ENCODE data around the gene SCYGR7.

SCYGR7 gene

DNA sequence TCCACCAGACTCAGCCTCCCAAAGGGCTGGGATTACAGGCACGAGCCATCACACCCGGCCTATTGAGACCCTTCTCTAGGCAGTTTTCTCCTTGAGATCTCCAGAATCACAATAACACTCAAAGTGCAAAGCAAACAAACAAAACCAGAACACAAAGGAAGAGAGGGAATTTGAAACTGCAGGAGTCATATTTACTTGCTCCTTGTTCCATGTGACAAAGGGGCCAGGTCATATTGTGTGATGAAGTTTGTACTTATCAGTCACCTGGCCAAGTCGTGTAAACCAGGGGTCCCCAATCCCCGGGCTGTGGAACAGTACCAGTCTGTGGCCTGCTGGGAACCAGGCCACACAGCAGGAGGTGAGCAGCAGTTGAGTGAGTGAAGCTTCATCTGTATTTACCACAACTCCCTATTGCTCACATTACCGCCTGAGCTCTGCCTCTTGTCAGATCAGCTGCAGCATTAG, 44.1 kb downstream of the SCYGR7 start:
- Mint-ChIP-seq H3K27me3 (no peaks in the 10 kb centered on the region), H3K27ac (no peak overlapping the region), H3K9me3 (no peaks in the 10 kb centered on the region), H3K36me3 (ENCODE audit: low read depth) (no peaks in the 10 kb centered on the region), H3K4me1 (ENCODE audit: low read depth) (peaks cover 5% of the 10 kb centered on the region), H3K4me3 (no peak overlapping the region)
- intact Hi-C loops (cut with micrococcal nuclease): no loop called here

DNA sequence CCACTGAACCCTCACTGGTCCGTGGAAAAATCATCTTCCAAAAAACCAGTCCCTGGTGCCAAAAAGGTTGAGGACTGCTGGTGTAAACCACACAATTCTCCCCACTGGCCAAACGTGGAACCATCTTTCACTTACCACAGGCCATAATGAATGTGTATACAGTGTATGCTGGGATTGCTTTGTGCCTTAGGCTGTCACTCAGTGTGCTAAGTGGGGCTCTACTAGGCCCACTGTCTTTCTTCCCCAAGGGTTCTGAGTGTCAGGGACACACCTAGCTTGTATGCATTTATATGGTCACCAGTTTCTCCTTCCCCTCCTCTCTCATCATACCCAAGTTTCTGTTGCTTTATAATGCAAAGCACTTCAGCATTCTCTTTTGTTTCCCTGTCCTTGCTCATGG, 44.8 kb downstream of the SCYGR7 start:
- intact Hi-C loops (cut with micrococcal nuclease): no loop called here
- H3K27me3 Mint-ChIP-seq: no peaks in the 10 kb centered on the region

DNA sequence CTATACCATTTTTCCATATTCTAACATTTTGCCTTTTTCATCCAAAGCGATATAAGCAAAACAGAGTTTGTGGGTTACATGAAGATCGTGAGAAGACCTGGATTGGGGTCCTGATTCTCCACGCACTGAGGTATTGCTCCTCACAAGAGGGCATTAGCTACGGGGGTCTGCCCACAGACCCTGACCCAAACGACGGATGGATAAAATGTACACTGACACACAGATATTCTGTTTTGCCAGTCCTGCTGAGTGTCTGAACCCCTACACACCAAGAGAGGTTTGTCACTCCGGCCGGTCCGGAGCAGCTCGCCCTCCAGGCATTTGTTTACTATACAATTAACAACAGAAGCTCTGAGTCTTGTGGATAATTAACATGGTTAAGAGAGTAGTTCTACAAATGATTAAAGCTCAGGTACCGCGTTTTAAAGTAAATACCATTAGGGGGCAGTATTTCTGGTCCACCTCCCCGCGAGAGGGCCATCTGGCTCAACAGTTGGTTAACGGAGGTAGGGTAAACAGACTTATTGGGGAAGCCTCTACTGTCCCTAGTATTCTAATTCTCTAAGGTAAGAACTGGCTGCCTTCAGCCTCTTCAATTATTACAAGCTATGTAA, 46.0 kb downstream of the SCYGR7 start:
- Mint-ChIP-seq H3K9me3 (no peaks in the 10 kb centered on the region), H3K4me1 (ENCODE audit: low read depth) (peaks cover 5% of the 10 kb centered on the region), H3K4me3 (no peak overlapping the region), H3K27ac (no peak overlapping the region), H3K27me3 (peaks cover 1% of the 10 kb centered on the region), H3K36me3 (ENCODE audit: low read depth) (no peaks in the 10 kb centered on the region)
- intact Hi-C loops (cut with micrococcal nuclease): loop anchor here (1.0 kb wide), 1 partner anchor 88 kb away; no protein-coding TSS in a partner anchor

More for the DNA sequence above, 44.8 kb downstream of the SCYGR7 start:
- no peak overlapping the region for H3K27ac Mint-ChIP-seq
- peaks cover 5% of the 10 kb centered on the region for H3K4me1 Mint-ChIP-seq (ENCODE audit: low read depth)
- no peak overlapping the region for H3K4me3 Mint-ChIP-seq
- no peaks in the 10 kb centered on the region for H3K9me3 Mint-ChIP-seq
- no peaks in the 10 kb centered on the region for H3K36me3 Mint-ChIP-seq (ENCODE audit: low read depth)

- Mint-ChIP-seq H3K27ac (no peak overlapping the region), H3K4me3 (no peak overlapping the region), H3K4me1 (ENCODE audit: low read depth) (no peaks in the 10 kb centered on the region), H3K9me3 (no peaks in the 10 kb centered on the region), H3K27me3 (peaks cover 1% of the 10 kb centered on the region), H3K36me3 (ENCODE audit: low read depth) (no peaks in the 10 kb centered on the region)
- intact Hi-C loops (cut with micrococcal nuclease): loop anchor here (1.0 kb wide), 1 partner anchor 87 kb away; no protein-coding TSS in a partner anchor
Measured at GRCh38 chr2:227774895-227775842, 47.0 kb downstream of the SCYGR7 start.

Data from dendritic cell treated with granulocyte-macrophage colony-stimulating factor and Interleukin-4, amounts not matched to agents 40 ng/mL and 50 ng/mL, for 4 days (primary cell).